OCI-LY7 (cell line): Measurements from ENCODE around the gene GNL3L. TPM values are rescaled to one million over a fixed set of nuclear protein-coding genes. Genes with fewer than 3 reads are reported as not detected.
"Not testable (repeated sequence)": the region's sequence is repeated elsewhere in the genome, so short reads cannot be mapped to it uniquely, and the experiment has no call there.

ENCODE experiments used
- BruUV-seq: library from RNA; stranded (reverse); fragments of 400-500 nt; replicated peaks from 2 replicates; lab custom pipeline; 2021; lab: Mats Ljungman, UMichigan
- CTCF ChIA-PET: fragments of 300-600 bp; sonication (Branson Sonifier 250); formaldehyde crosslinking; loops from one replicate; lab custom pipeline; 2022; ENCODE audit warnings: antibody characterized with exemption; ENCODE audit not compliant: unreplicated experiment; lab: Charles Lee
- POLR2A ChIA-PET: fragments of 300-600 bp; sonication (Branson Sonifier 250); formaldehyde crosslinking; loops from one replicate; lab custom pipeline; 2022; ENCODE audit warnings: antibody characterized with exemption; lab: Charles Lee
- DNase-seq: peaks from one replicate; pipeline ENCODE4 v3.0.0-alpha.2; 2015; ENCODE audit warnings: low spot score
- H2AFZ ChIP-seq: fragments of 200-600 bp; sonication (generic), shearing (Covaris generic); 2 replicates; pipeline ENCODE4 v1.6.1; 2014; ENCODE audit warnings: mild to moderate bottlenecking, antibody characterized with exemption, low read length, moderate library complexity
- H3K27ac ChIP-seq: fragments of 200-600 bp; sonication (generic); 2 replicates; pipeline ENCODE4 v1.5.1; 2014; ENCODE audit warnings: mixed run types, low read depth, mild to moderate bottlenecking, moderate library complexity, low read length, inconsistent platforms; ENCODE audit not compliant: poor library complexity, severe bottlenecking
- H3K36me3 ChIP-seq: fragments of 200-600 bp; sonication (generic); 2 replicates; pipeline ENCODE4 v1.6.1; 2014; ENCODE audit warnings: mild to moderate bottlenecking, antibody characterized with exemption, low read length, moderate library complexity, mixed read lengths; ENCODE audit not compliant: insufficient read depth
- H3K4me1 ChIP-seq: fragments of 200-600 bp; sonication (generic); 2 replicates; pipeline ENCODE4 v1.5.1; 2014; ENCODE audit warnings: mild to moderate bottlenecking, low read length; ENCODE audit not compliant: insufficient read depth, poor library complexity, severe bottlenecking
- H3K4me2 ChIP-seq: fragments of 200-600 bp; sonication (generic); 2 replicates; pipeline ENCODE4 v1.6.1; 2014; ENCODE audit warnings: mild to moderate bottlenecking, low read length
- H3K4me3 ChIP-seq: fragments of 200-600 bp; sonication (generic); 2 replicates; pipeline ENCODE4 v1.5.1; 2014; ENCODE audit warnings: mild to moderate bottlenecking, low read depth, low read length; ENCODE audit not compliant: poor library complexity, severe bottlenecking
- H3K79me2 ChIP-seq: fragments of 200-600 bp; sonication (generic); 2 replicates; pipeline ENCODE4 v1.6.1; 2016; ENCODE audit warnings: low read depth, mild to moderate bottlenecking, low read length, moderate library complexity, mixed read lengths; ENCODE audit not compliant: insufficient read depth
- H3K9me2 ChIP-seq: fragments of 200-600 bp; sonication (generic); 2 replicates; pipeline ENCODE4 v1.6.1; 2016; ENCODE audit warnings: mild to moderate bottlenecking, low read length, mixed read lengths; ENCODE audit not compliant: insufficient read depth
- H3K9me3 ChIP-seq: fragments of 200-600 bp; sonication (generic); 2 replicates; pipeline ENCODE4 v1.6.1; 2014; ENCODE audit warnings: mild to moderate bottlenecking, mixed run types, low read length, mixed read lengths
- H4K20me1 ChIP-seq: fragments of 200-600 bp; sonication (generic); 2 replicates; pipeline ENCODE4 v1.6.1; 2014; ENCODE audit warnings: mild to moderate bottlenecking, antibody characterized with exemption, low read length, moderate library complexity, mixed read lengths; ENCODE audit not compliant: insufficient read depth
- EZH2phosphoT487 ChIP-seq: fragments of 200-600 bp; sonication (generic); IDR thresholded peaks from 2 replicates; pipeline ENCODE4 v1.6.1; 2018; ENCODE audit warnings: low read depth, borderline replicate concordance, mild to moderate bottlenecking, mixed run types, antibody characterized with exemption, low read length, moderate library complexity, mixed read lengths
- intact Hi-C: fragments of 100-400 bp; cut with micrococcal nuclease; formaldehyde crosslinking; loops from one replicate; pipeline ENCODE4 v1.10.0; 2022; ENCODE audit not compliant: unreplicated experiment
- total RNA-seq, 2 experiments: library from RNA; depleted of rRNA in 1 of 2; stranded (reverse); fragments of >200 nt in 1 of 2; shearing (Covaris generic) in 1 of 2; gene quantifications; 2 replicates each; pipeline ENCODE4 v1.2.3, GENCODE V29; 2014 to 2022
- TF ChIP-seq, protein P1 (sequence below): fragments of 200-600 bp; sonication (generic); conservative IDR thresholded peaks from 2 replicates; pipeline ENCODE4 v1.5.1; 2014; ENCODE audit warnings: mild to moderate bottlenecking, antibody characterized with exemption, low read length, moderate library complexity, mixed read lengths

GNL3L gene
- total RNA-seq, 2 experiments from 2014 or later, result 45.1 to 71.5 TPM

DNA sequence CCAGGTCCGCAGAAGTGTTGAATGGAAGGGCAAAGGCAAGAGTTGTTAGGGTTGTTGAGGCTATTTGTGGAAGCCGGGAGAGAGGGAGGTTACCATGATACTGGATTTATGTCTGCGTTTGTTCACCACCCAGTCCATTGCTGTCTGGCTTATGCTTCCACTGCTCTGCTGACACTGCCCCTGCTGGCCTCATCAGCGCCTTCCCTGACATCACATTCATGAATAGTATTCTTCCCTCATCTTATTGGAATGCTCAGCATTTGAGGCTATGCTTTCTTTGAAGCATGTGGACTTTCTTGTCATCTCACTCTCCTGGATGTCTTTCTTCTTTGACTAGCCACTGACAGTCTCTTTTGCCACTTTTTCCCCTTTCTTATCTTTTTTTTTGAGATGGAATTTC, 10.3 kb downstream of the GNL3L start:
- H3K27ac ChIP-seq, result no peak overlapping the region
- H3K9me2 ChIP-seq, result no peaks in the 10 kb centered on the region
- no TSS peak for BruUV-seq
- POLR2A ChIA-PET, result no interaction called here
- no peak for TF ChIP-seq EZH2phosphoT487
- TF ChIP-seq, protein P1, sequence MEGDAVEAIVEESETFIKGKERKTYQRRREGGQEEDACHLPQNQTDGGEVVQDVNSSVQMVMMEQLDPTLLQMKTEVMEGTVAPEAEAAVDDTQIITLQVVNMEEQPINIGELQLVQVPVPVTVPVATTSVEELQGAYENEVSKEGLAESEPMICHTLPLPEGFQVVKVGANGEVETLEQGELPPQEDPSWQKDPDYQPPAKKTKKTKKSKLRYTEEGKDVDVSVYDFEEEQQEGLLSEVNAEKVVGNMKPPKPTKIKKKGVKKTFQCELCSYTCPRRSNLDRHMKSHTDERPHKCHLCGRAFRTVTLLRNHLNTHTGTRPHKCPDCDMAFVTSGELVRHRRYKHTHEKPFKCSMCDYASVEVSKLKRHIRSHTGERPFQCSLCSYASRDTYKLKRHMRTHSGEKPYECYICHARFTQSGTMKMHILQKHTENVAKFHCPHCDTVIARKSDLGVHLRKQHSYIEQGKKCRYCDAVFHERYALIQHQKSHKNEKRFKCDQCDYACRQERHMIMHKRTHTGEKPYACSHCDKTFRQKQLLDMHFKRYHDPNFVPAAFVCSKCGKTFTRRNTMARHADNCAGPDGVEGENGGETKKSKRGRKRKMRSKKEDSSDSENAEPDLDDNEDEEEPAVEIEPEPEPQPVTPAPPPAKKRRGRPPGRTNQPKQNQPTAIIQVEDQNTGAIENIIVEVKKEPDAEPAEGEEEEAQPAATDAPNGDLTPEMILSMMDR, result no peak
- H3K79me2 ChIP-seq, result peaks cover 13% of the 10 kb centered on the region; the same call in 1 of the 2 replicates
- CTCF ChIA-PET, result no interaction called here
- no peak overlapping the region for H2AFZ ChIP-seq
- no peak for DNase-seq
- H3K4me2 ChIP-seq, result no peak overlapping the region
- no peaks in the 10 kb centered on the region for H3K9me3 ChIP-seq
- intact Hi-C loops, result no loop called here
- H4K20me1 ChIP-seq, result no peaks in the 10 kb centered on the region
- peaks cover 3% of the 10 kb centered on the region for H3K4me1 ChIP-seq
- no peak overlapping the region for H3K4me3 ChIP-seq
- H3K36me3 ChIP-seq, result peaks cover 82% of the 10 kb centered on the region

DNA sequence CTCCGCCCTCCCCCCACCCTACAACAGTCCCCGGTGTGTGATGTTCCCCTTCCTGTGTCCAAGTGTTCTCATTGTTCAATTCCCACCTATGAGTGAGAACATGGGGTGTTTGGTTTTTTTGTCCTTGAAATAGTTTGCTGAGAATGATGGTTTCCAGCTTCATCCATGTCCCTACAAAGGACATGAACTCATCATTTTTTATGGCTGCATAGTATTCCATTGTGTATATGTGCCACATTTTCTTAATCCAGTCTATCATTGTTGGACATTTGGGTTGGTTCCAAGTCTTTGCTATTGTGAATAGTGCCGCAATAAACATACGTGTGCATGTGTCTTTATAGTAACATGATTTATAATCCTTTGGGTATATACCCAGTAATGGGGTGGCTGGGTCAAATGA, 12.2 kb downstream of the GNL3L start:
- DNase-seq, BruUV-seq, H3K4me1 ChIP-seq, CTCF ChIA-PET, H3K4me3 ChIP-seq, H3K27ac ChIP-seq, H2AFZ ChIP-seq, H3K9me2 ChIP-seq, H3K9me3 ChIP-seq, intact Hi-C loops, H3K79me2 ChIP-seq, H4K20me1 ChIP-seq, H3K4me2 ChIP-seq: not testable (repeated sequence)
- POLR2A ChIA-PET, result interaction anchor here (0.7 kb wide), 1 partner anchor 11 kb away, joined by 4 read pairs; no protein-coding TSS in a partner anchor
- peaks cover 91% of the 10 kb centered on the region for H3K36me3 ChIP-seq

DNA sequence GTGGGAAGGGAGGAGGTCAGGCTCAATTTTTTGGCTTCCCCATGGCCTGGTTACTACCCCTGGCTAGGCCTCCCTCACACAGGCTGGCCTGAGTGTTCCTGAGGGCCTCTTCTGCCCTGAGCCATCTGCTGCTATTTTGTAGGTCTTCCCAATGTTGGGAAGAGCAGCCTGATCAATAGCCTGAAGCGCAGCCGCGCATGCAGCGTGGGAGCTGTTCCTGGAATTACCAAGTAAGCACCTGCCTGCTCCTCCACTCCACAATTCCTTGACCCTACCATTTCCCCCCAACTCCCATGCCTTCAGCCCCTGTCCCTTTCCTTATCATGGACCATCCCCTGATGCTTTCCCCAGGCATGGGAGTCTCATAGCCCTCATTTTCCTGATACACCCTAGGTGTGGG, 20.8 kb downstream of the GNL3L start:
- no TSS peak for BruUV-seq
- CTCF ChIA-PET, result no interaction called here
- H3K79me2 ChIP-seq, result no peaks in the 10 kb centered on the region
- H3K27ac ChIP-seq, result no peak overlapping the region
- DNase-seq, result no peak
- peaks cover 89% of the 10 kb centered on the region for H3K36me3 ChIP-seq
- H3K4me3 ChIP-seq, result no peak overlapping the region
- intact Hi-C loops, result no loop called here
- TF ChIP-seq, protein P1, result no peak
- no peak for TF ChIP-seq EZH2phosphoT487
- no peaks in the 10 kb centered on the region for H3K9me2 ChIP-seq
- H3K9me3 ChIP-seq, result no peaks in the 10 kb centered on the region
- no peak overlapping the region for H3K4me2 ChIP-seq
- H2AFZ ChIP-seq, result no peak overlapping the region
- no peaks in the 10 kb centered on the region for H4K20me1 ChIP-seq
- no peaks in the 10 kb centered on the region for H3K4me1 ChIP-seq
- POLR2A ChIA-PET, result no interaction called here
